ENCODE results near the gene NOS1AP. TPM values are rescaled to one million over a fixed set of nuclear protein-coding genes. Genes with fewer than 3 reads are reported as not detected.
A peak's percentile ranks its signal among the peaks of the same experiment; 100 is the strongest.
"Not testable (repeated sequence)": the region's sequence is repeated elsewhere in the genome, so short reads cannot be mapped to it uniquely, and the experiment has no call there.

Gene NOS1AP
- total RNA-seq, 3 donors from 2014 or later = 11.8 to 17.4 (median 14.3) TPM

GRCh38 chr1:162412002-162412401, 342.5 kb downstream of the NOS1AP start, which contains the start of gene SH2D1B:
TSS of gene SH2D1B (minus strand) at chr1:162412136. CDS start at chr1:162412016, 120 bp downstream.
- no peak for TF ChIP-seq CTCF (IDR thresholded peaks at IDR 0.05)
- no peaks in the 10 kb centered on the region for H3K4me1 ChIP-seq (ENCODE audit: low read depth)
- no peak within 1 kb of the TSS for H3K4me3 ChIP-seq
- H3K9me3 ChIP-seq = no peaks in the 10 kb centered on the region
- H3K36me3 ChIP-seq (ENCODE audit: low read depth) = no peaks in the 10 kb centered on the region
- peak; percentile 55 for ATAC-seq
- intact Hi-C loops (cut with DNase I, micrococcal nuclease) = no loop called here
- no peak for DNase-seq

DNA sequence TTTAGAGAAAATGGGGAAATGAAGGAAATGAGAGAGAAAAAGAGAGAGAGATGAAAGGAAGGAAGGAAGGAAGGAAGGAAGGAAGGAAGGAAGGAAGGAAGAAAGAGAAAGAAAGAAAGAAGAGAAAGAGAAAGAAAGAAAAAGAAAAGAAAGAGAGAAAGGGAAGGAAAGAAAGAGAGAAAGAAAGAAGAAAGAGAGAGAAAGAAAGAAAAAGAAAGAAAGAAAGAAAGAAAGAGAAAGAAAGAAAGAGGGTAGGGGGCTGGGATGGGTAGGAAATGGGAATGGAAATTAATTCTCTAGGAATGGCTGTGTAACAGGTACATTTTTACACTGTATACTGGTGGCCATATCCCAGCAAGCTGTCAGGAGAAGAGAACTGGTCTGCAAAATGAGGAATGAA, 346.7 kb downstream of the NOS1AP start:
- intact Hi-C loops (cut with DNase I, micrococcal nuclease) = no loop called here
- Histone ChIP-seq H3K9me3 (no peaks in the 10 kb centered on the region), H3K36me3 (ENCODE audit: low read depth) (no peaks in the 10 kb centered on the region), H3K4me1 (ENCODE audit: low read depth) (peaks cover 3% of the 10 kb centered on the region), H3K4me3 (no peak overlapping the region)
- ATAC-seq (no peak), DNase-seq (no peak)
- no peak for TF ChIP-seq CTCF (IDR thresholded peaks at IDR 0.05)

GRCh38 chr1:162416909-162417308, 347.4 kb downstream of the NOS1AP start:
- no peak for ATAC-seq

GRCh38 chr1:162417650-162418049, 348.2 kb downstream of the NOS1AP start:
- Histone ChIP-seq H3K4me1 (ENCODE audit: low read depth) (peaks cover 5% of the 10 kb centered on the region), H3K9me3 (no peaks in the 10 kb centered on the region), H3K4me3 (no peak overlapping the region), H3K36me3 (ENCODE audit: low read depth) (no peaks in the 10 kb centered on the region)
- TF ChIP-seq CTCF (IDR thresholded peaks at IDR 0.05) = no peak
- ATAC-seq = no peak
- no peak for DNase-seq
- intact Hi-C loops (cut with DNase I, micrococcal nuclease) = no loop called here

More at GRCh38 chr1:162416909-162417308, 347.4 kb downstream of the NOS1AP start:
- H3K9me3 ChIP-seq = no peaks in the 10 kb centered on the region
- intact Hi-C loops (cut with DNase I, micrococcal nuclease) = no loop called here
- H3K4me1 ChIP-seq (ENCODE audit: low read depth) = peaks cover 5% of the 10 kb centered on the region
- no peaks in the 10 kb centered on the region for H3K36me3 ChIP-seq (ENCODE audit: low read depth)
- H3K4me3 ChIP-seq = no peak overlapping the region
- no peak for TF ChIP-seq CTCF (IDR thresholded peaks at IDR 0.05)
- DNase-seq = no peak

DNA sequence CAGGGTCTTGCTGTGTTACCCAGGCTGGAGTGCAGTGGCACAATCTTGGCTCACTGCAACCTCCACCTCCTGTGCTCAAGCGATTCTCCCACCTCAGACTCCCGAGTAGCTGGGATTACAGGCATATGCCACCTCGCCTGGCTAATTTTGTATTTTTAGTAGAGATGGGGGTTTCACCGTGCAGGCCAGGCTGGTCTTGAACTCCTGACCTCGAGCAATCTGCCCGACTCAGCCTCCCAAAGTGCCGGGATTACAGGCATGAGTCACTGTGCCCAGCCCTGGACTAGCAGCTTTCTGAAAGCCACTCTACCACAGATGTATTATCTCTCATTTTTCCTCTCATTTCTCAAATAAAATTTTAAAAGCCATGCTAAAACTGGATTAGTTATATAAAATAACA, 349.1 kb downstream of the NOS1AP start:
- intact Hi-C loops (cut with DNase I, micrococcal nuclease); H3K9me3 ChIP-seq; H3K4me1 ChIP-seq (ENCODE audit: low read depth); H3K4me3 ChIP-seq; H3K36me3 ChIP-seq (ENCODE audit: low read depth): not testable (repeated sequence)
- ATAC-seq (peak; percentile 54), DNase-seq (peak in 2 of 3 donors; percentile 26 to 49)

GRCh38 chr1:162419450-162419931, 350.0 kb downstream of the NOS1AP start:
- H3K4me3 ChIP-seq; intact Hi-C loops (cut with DNase I, micrococcal nuclease); H3K4me1 ChIP-seq (ENCODE audit: low read depth); H3K9me3 ChIP-seq; H3K36me3 ChIP-seq (ENCODE audit: low read depth): not testable (repeated sequence)
- ATAC-seq = peak; percentile 95
- peak; percentile 68 to 85 (median 69) for DNase-seq

Small RNAs within 50 kb of the gene (microRNA-seq; reads per million reads assigned to microRNA genes)
- not detected for gene MIR4654
- 19.6 reads per million, percentile 41 among the genes with 10 or more reads in this experiment for gene MIR556

Other genes starting within 250 kb of the NOS1AP start
- 10 to 100 TPM in 1 of 3 donors, 1 to 10 TPM in 2; 1.4 to 29.6 (median 5.0) TPM for gene OLFML2B, start 45.8 kb upstream of the NOS1AP start, total RNA-seq

Data from mucosa of descending colon (tissue), 3 donors.